A549 (cell line): ENCODE results near the gene HRH3. TPM values are rescaled to one million over a fixed set of nuclear protein-coding genes. Genes with fewer than 3 reads are reported as not detected.

ENCODE experiments used
- ATAC-seq, 2 experiments: fragments of 200-7000 bp in 1 of 2; fragments of >200 bp in 1 of 2; cut with Nextera tagmentation in 1 of 2; cut with Tn5 transposase in 1 of 2; 3 replicates each; pipeline versions ENCODE4 v1.8.0 to v1.9.1; 2018 to 2020; ENCODE audit warnings: mild to moderate bottlenecking in 1 of 2, moderate library complexity in 1 of 2
- CTCF ChIA-PET: fragments of 300-600 bp; sonication (Branson Sonifier 250); formaldehyde crosslinking; extraction: SDS; loops from one replicate; lab custom pipeline; 2021; ENCODE audit warnings: antibody characterized with exemption, inconsistent platforms; lab: Yijun Ruan, JAX
- POLR2A ChIA-PET: fragments of 350-600 bp; formaldehyde crosslinking; extraction: SDS; loops from one replicate; lab custom pipeline; 2021; ENCODE audit warnings: antibody characterized with exemption, inconsistent platforms; lab: Yijun Ruan, JAX
- DNase-seq, 2 experiments: peaks; one replicate each; pipeline versions ENCODE4 v3.0.0 to v3.0.0-alpha.2; 2011 to 2016; ENCODE audit warnings: low read depth in 1 of 2, low spot score in 1 of 2
- FAIRE-seq: peaks from 2 replicates; lab custom pipeline; 2011; peaks lifted over from hg19 to GRCh38; lab: Jason Lieb, UNC
- H3K27ac ChIP-seq, 2 experiments: fragments of >200 bp; sonication (Bioruptor Twin); formaldehyde crosslinking; 3 replicates each; pipeline ENCODE4 v1.5.1; 2016 to 2017
- H3K4me1 ChIP-seq: fragments of >200 bp; sonication (Bioruptor Twin); formaldehyde crosslinking; 3 replicates; pipeline ENCODE4 v1.6.1; 2016
- H3K4me2 ChIP-seq: fragments of >200 bp; sonication (Bioruptor Twin); formaldehyde crosslinking; 3 replicates; pipeline ENCODE4 v1.6.1; 2016
- H3K4me3 ChIP-seq: fragments of >200 bp; sonication (Bioruptor Twin); formaldehyde crosslinking; 3 replicates; pipeline ENCODE4 v1.5.1; 2016
- H3K9me3 ChIP-seq: fragments of >200 bp; sonication (Bioruptor Twin); formaldehyde crosslinking; 3 replicates; pipeline ENCODE4 v1.6.1; 2016
- CBX2 ChIP-seq: fragments of 200-600 bp; sonication (generic); IDR thresholded peaks from 2 replicates; pipeline ENCODE4 v1.6.1; 2016; ENCODE audit warnings: low read depth, mild to moderate bottlenecking, borderline replicate concordance
- CHD2 ChIP-seq: fragments of 150-350 bp; IDR thresholded peaks from 2 replicates; pipeline ENCODE4 v1.6.1; 2014; ENCODE audit warnings: low read length; ENCODE audit not compliant: partially characterized antibody
- EHF ChIP-seq: fragments of 250-450 bp; sonication (Bioruptor Pico); IDR thresholded peaks from 2 replicates; pipeline ENCODE4 v1.5.0; 2020; ENCODE audit warnings: mild to moderate bottlenecking
- ESRRA ChIP-seq: fragments of 150-350 bp; IDR thresholded peaks from 2 replicates; pipeline ENCODE4 v1.6.1; 2014; ENCODE audit warnings: mild to moderate bottlenecking, low read length, borderline replicate concordance
- FOXS1 ChIP-seq: fragments of 250-450 bp; sonication (Bioruptor Pico); IDR thresholded peaks from 2 replicates; pipeline ENCODE4 v1.5.0; 2020; ENCODE audit warnings: mild to moderate bottlenecking, moderate library complexity
- GATA3 ChIP-seq: IDR thresholded peaks from 2 replicates; pipeline ENCODE4 v1.6.1; 2012; ENCODE audit warnings: borderline replicate concordance
- HEYL ChIP-seq: fragments of 250-450 bp; sonication (Bioruptor Pico); IDR thresholded peaks from 2 replicates; pipeline ENCODE4 v1.8.0; 2021; ENCODE audit warnings: mild to moderate bottlenecking, moderate library complexity
- HOXA7 ChIP-seq: fragments of 250-450 bp; sonication (Bioruptor Pico); IDR thresholded peaks from 2 replicates; pipeline ENCODE4 v1.5.0; 2020; ENCODE audit warnings: mild to moderate bottlenecking, moderate library complexity
- HOXB13 ChIP-seq: fragments of 250-450 bp; sonication (Bioruptor Pico); IDR thresholded peaks from 2 replicates; pipeline ENCODE4 v1.5.0; 2020; ENCODE audit warnings: low read depth, mild to moderate bottlenecking, moderate library complexity
- KDM5A ChIP-seq: fragments of 200-600 bp; sonication (generic); IDR thresholded peaks from 2 replicates; pipeline ENCODE4 v1.6.1; 2016; ENCODE audit warnings: antibody characterized with exemption, mild to moderate bottlenecking
- MAFK ChIP-seq: fragments of 450-650 bp; IDR thresholded peaks from 2 replicates; pipeline ENCODE4 v1.6.1; 2014; ENCODE audit not compliant: partially characterized antibody
- RARB ChIP-seq: fragments of 250-450 bp; sonication (Bioruptor Pico); IDR thresholded peaks from 2 replicates; pipeline ENCODE4 v1.8.0; 2021; ENCODE audit warnings: mild to moderate bottlenecking, moderate library complexity
- RCOR1 ChIP-seq: fragments of 150-350 bp; IDR thresholded peaks from 2 replicates; pipeline ENCODE4 v1.6.1; 2014; ENCODE audit warnings: antibody characterized with exemption, low read length, low read depth
- RNF2 ChIP-seq: fragments of 200-600 bp; sonication (generic); IDR thresholded peaks from 2 replicates; pipeline ENCODE4 v1.6.1; 2016; ENCODE audit warnings: low read depth, mild to moderate bottlenecking, antibody characterized with exemption, moderate library complexity, borderline replicate concordance
- SMC3 ChIP-seq: fragments of >200 bp; sonication (Bioruptor Twin); formaldehyde crosslinking; IDR thresholded peaks from 3 replicates; pipeline ENCODE4 v1.6.1; 2018; ENCODE audit warnings: inconsistent platforms
- SREBF2 ChIP-seq: fragments of 450-650 bp; IDR thresholded peaks from 2 replicates; pipeline ENCODE4 v1.6.1; 2014; ENCODE audit warnings: mild to moderate bottlenecking, moderate library complexity
- TFCP2L1 ChIP-seq: fragments of 250-450 bp; sonication (Bioruptor Pico); IDR thresholded peaks from 2 replicates; pipeline ENCODE4 v1.5.0; 2021; ENCODE audit warnings: mild to moderate bottlenecking
- TP53 ChIP-seq: fragments of 250-450 bp; sonication (Bioruptor Pico); IDR thresholded peaks from 2 replicates; pipeline ENCODE4 v1.5.0; 2021; ENCODE audit warnings: mild to moderate bottlenecking, moderate library complexity
- ZNF302 ChIP-seq: fragments of 250-450 bp; sonication (Bioruptor Pico); IDR thresholded peaks from 2 replicates; pipeline ENCODE4 v1.9.0; 2021; ENCODE audit warnings: inconsistent platforms, mild to moderate bottlenecking, moderate library complexity
- WGBS: methylation state at CpG from one replicate; pipeline ENCODE4 v1.1.6; 2017; ENCODE audit errors: missing lambda C conversion rate; 5-methylcytosine and 5-hydroxymethylcytosine counted together
- polyA plus RNA-seq, 4 experiments: library from polyadenylated mRNA; depleted of rRNA in 3 of 4; stranded (reverse); fragments of >200 nt; fragmentation: RNase III in 1 of 4; extraction: RNeasy Plus Mini Kit Qiagen cat#74134 plus additional on column Dnase treatment in 1 of 4; gene quantifications; 2 replicates in 3 of 4; 3 replicates in 1 of 4; pipeline ENCODE4 v1.2.3, GENCODE V29; 2011 to 2017
- TF ChIP-seq, protein P1 (sequence below): IDR thresholded peaks from 2 replicates; pipeline ENCODE4 v1.6.1; 2012; ENCODE audit warnings: low read depth, borderline replicate concordance
- TF ChIP-seq, protein P2 (sequence below): fragments of 150-350 bp; IDR thresholded peaks from 2 replicates; pipeline ENCODE4 v1.6.1; 2014; ENCODE audit warnings: low read depth, mild to moderate bottlenecking, low read length
- TF ChIP-seq, protein P3 (sequence below): fragments of >200 bp; sonication (Bioruptor Twin); formaldehyde crosslinking; IDR thresholded peaks from 2 replicates; pipeline ENCODE4 v1.6.1; 2016
- TF ChIP-seq, protein P4 (sequence below): fragments of 250-450 bp; sonication (Bioruptor Pico); IDR thresholded peaks from 2 replicates; pipeline ENCODE4 v1.5.0; 2020; ENCODE audit warnings: low read depth, mild to moderate bottlenecking, moderate library complexity

The HRH3 gene
- polyA plus RNA-seq, 2 of the 4 experiments (the other 2 are of a cell fraction), result not detected

DNA sequence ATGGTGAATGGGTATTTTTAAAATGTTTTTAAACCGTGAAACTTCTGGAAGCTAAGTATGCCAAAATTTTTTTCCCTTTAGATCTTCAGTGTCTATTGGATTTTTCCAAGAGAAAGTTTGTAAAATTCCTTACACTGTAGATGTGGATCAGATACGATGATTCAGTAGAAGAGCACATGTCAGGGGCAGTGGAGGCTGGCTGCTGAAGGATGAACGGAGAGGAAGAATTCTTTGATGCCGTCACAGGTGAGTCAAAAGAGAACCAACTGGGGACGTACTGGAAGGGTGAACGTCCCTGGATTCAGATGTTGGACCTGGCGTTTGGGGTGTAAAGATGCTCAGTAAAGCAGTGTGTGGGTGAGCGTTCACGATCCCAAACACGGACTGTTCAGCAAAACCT, 35.9 kb upstream of the HRH3 start:
- H3K4me2 ChIP-seq, result no peak overlapping the region
- CTCF ChIA-PET, result interaction anchor here (3.4 kb wide), 1 partner anchor 10 kb away, joined by 11 read pairs; no protein-coding TSS in a partner anchor
- H3K27ac ChIP-seq, result no peak overlapping the region
- no peak for TF ChIP-seq TFCP2L1 (CRISPR knock-in tag)
- TF ChIP-seq CBX2, result no peak
- TF ChIP-seq SREBF2, result no peak
- no peak for TF ChIP-seq ESRRA
- TF ChIP-seq GATA3, result no peak
- no peak for TF ChIP-seq HOXA7
- no peak for TF ChIP-seq MAFK
- no peak for TF ChIP-seq KDM5A
- TF ChIP-seq, protein P1, sequence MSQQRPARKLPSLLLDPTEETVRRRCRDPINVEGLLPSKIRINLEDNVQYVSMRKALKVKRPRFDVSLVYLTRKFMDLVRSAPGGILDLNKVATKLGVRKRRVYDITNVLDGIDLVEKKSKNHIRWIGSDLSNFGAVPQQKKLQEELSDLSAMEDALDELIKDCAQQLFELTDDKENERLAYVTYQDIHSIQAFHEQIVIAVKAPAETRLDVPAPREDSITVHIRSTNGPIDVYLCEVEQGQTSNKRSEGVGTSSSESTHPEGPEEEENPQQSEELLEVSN, result no peak
- no peak for TF ChIP-seq RCOR1
- no peak for TF ChIP-seq HEYL (CRISPR knock-in tag)
- TF ChIP-seq HOXB13 (CRISPR knock-in tag), result no peak
- TF ChIP-seq, protein P2, sequence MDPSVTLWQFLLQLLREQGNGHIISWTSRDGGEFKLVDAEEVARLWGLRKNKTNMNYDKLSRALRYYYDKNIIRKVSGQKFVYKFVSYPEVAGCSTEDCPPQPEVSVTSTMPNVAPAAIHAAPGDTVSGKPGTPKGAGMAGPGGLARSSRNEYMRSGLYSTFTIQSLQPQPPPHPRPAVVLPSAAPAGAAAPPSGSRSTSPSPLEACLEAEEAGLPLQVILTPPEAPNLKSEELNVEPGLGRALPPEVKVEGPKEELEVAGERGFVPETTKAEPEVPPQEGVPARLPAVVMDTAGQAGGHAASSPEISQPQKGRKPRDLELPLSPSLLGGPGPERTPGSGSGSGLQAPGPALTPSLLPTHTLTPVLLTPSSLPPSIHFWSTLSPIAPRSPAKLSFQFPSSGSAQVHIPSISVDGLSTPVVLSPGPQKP, result no peak
- no peak for TF ChIP-seq EHF
- TF ChIP-seq SMC3, result no peak
- TF ChIP-seq, all 56 proteins: peak for 0
- no peak for DNase-seq
- POLR2A ChIA-PET, result no interaction called here
- ATAC-seq, result no peak
- H3K9me3 ChIP-seq, result no peaks in the 10 kb centered on the region
- no peak for FAIRE-seq
- H3K4me1 ChIP-seq, result no peaks in the 10 kb centered on the region
- H3K4me3 ChIP-seq, result no peak overlapping the region
- WGBS, result 90% methylated on average over 10 of the region's 10 CpGs

DNA sequence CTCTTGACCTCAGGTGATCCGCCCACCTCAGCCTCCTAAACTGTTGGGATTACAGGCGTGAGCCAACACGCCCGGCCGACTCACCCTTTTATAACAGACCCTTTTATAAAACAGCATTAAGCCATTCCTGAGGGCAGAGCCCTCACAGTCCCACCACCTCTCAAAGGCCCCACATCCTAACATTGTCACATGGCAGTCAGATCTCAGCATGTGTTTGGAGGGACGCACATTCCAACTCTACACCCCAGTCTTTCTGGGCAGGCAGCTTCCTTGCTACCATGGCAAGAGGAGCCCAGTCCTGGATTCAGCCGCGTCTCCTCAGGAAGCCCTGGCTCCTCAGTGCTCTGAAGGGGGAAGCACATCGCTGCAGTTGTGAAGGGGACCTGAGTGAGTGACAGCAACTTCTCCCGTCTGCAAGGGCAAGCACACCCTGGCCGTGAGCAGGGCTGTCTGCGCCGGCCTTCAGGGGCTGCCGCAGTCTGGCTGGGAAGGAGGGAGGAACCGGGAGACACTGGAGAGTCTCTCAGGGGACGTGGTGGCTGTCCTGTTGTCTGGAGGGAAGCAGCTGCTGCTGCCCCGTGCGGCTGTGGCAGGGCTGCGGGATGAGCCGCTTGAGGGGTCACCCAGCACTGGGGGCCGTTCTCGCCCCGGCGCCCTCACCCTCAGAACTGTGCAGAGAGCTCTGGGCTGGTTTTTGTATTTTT, 34.1 kb upstream of the HRH3 start:
- no peaks in the 10 kb centered on the region for H3K4me1 ChIP-seq
- POLR2A ChIA-PET, result no interaction called here
- 93% methylated on average over 23 of the region's 24 CpGs for WGBS
- TF ChIP-seq RCOR1 (no peak), TP53 (CRISPR knock-in tag) (no peak), TFCP2L1 (CRISPR knock-in tag) (no peak), RNF2 (no peak), FOXS1 (CRISPR knock-in tag) (no peak), KDM5A (no peak), CHD2 (no peak), ZNF302 (CRISPR knock-in tag) (no peak), RARB (CRISPR knock-in tag) (no peak)
- TF ChIP-seq, protein P3, sequence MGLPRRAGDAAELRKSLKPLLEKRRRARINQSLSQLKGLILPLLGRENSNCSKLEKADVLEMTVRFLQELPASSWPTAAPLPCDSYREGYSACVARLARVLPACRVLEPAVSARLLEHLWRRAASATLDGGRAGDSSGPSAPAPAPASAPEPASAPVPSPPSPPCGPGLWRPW, result no peak
- TF ChIP-seq, protein P4, sequence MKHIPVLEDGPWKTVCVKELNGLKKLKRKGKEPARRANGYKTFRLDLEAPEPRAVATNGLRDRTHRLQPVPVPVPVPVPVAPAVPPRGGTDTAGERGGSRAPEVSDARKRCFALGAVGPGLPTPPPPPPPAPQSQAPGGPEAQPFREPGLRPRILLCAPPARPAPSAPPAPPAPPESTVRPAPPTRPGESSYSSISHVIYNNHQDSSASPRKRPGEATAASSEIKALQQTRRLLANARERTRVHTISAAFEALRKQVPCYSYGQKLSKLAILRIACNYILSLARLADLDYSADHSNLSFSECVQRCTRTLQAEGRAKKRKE, result no peak
- H3K9me3 ChIP-seq, result no peaks in the 10 kb centered on the region
- FAIRE-seq (no peak), DNase-seq (no peak), ATAC-seq (no peak; a peak in 1 of 6 replicates)
- H3K4me2 ChIP-seq, result no peak overlapping the region
- CTCF ChIA-PET, result interaction anchor here (3.4 kb wide), 1 partner anchor 8 kb away, joined by 11 read pairs; no protein-coding TSS in a partner anchor
- H3K27ac ChIP-seq, result no peak overlapping the region
- H3K4me3 ChIP-seq, result no peak overlapping the region
